HG03066 (cell line): ENCODE results near the gene ADAMTS8.

Experiments used
- ATAC-seq: cut with Tn5 transposase; IDR thresholded peaks from one replicate; pipeline ENCODE4 v1.9.1; 2021; ENCODE audit warnings: low read depth; ENCODE audit not compliant: unreplicated experiment

ADAMTS8 gene

GRCh38 chr11:130421199-130421585 is 7.2 kb downstream of the ADAMTS8 start:
- no peak for ATAC-seq

GRCh38 chr11:130420478-130421198 is 7.8 kb downstream of the ADAMTS8 start:
- no peak for ATAC-seq

GRCh38 chr11:130418756-130419155 is 9.7 kb downstream of the ADAMTS8 start:
- ATAC-seq, result no peak

GRCh38 chr11:130418210-130418609 is 10.2 kb downstream of the ADAMTS8 start:
- no peak for ATAC-seq

- ATAC-seq, result no peak
Observed at GRCh38 chr11:130416906-130417305, 11.5 kb downstream of the ADAMTS8 start.

- no peak for ATAC-seq
Observed at GRCh38 chr11:130416530-130416882, 11.9 kb downstream of the ADAMTS8 start.

GRCh38 chr11:130415731-130416529 is 12.5 kb downstream of the ADAMTS8 start:
- no peak for ATAC-seq

GRCh38 chr11:130414107-130415080 is 14.0 kb downstream of the ADAMTS8 start:
- no peak for ATAC-seq

GRCh38 chr11:130413405-130414106 is 14.9 kb downstream of the ADAMTS8 start:
- no peak for ATAC-seq

GRCh38 chr11:130411223-130411622 is 17.2 kb downstream of the ADAMTS8 start:
- ATAC-seq, result no peak

GRCh38 chr11:130409594-130410388 is 18.6 kb downstream of the ADAMTS8 start:
- no peak for ATAC-seq

GRCh38 chr11:130408901-130409300 is 19.5 kb downstream of the ADAMTS8 start:
- no peak for ATAC-seq

GRCh38 chr11:130408401-130408890 is 20.0 kb downstream of the ADAMTS8 start:
- no peak for ATAC-seq

GRCh38 chr11:130407978-130408377 is 20.4 kb downstream of the ADAMTS8 start:
- no peak for ATAC-seq

- no peak for ATAC-seq
Observed at GRCh38 chr11:130405428-130405827, 23.0 kb downstream of the ADAMTS8 start.

- ATAC-seq, result no peak
Observed at GRCh38 chr11:130404727-130405126, 23.7 kb downstream of the ADAMTS8 start.

GRCh38 chr11:130403967-130404366 is 24.4 kb downstream of the ADAMTS8 start:
- no peak for ATAC-seq

GRCh38 chr11:130403271-130403804 is 25.1 kb downstream of the ADAMTS8 start:
- ATAC-seq, result no peak

- ATAC-seq, result no peak
Observed at GRCh38 chr11:130402570-130402969, 25.8 kb downstream of the ADAMTS8 start.
